ENCODE measurements around the gene CUL4A.

DNA sequence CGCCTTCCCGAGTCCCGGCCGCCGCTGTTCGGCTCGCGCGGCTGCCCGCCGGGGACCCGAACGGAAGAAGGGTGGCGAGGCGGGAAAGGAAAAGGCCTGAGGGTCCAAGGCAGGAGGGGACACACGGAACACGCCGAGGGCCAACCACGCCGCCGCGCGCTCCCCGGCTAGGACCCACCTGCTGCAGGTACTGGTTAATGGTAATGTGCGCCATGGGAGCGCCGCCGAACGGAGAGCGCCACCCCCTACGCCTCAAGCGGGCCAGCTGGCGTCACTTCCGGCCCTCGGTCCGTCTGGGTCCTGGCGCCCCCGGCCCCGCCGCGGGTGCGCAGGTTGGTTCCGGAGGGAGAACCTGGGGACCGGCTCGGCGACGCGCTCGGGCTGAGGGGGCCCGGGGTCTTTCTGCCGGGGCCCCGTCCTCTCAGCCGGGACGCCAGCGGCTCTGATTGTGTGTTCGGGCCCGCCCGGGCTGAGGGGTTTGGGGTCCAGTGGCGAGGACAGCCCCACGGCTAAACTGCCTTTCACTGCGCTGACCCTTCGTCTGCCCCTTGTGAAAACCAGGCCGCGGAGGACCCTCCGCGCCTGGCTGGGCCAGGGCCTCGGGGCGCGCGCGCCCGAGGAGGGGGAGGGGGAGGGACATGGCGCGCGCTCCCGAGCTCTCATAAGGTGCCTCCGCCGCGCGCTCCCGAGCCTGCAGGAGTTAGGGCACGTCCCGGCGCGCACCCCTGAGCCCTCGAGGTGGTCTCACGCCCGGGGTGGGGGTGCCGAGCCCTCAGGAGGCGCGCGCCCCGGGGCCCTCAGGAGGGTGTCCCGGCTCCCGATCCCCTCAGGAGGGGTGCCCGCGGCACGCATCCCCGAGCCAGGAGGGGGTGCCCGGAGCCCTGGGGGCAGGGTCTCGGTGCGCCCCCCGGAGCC lies 735 bp upstream of the CUL4A start, which contains the start of gene PCID2:
- TF ChIP-seq, protein P1, sequence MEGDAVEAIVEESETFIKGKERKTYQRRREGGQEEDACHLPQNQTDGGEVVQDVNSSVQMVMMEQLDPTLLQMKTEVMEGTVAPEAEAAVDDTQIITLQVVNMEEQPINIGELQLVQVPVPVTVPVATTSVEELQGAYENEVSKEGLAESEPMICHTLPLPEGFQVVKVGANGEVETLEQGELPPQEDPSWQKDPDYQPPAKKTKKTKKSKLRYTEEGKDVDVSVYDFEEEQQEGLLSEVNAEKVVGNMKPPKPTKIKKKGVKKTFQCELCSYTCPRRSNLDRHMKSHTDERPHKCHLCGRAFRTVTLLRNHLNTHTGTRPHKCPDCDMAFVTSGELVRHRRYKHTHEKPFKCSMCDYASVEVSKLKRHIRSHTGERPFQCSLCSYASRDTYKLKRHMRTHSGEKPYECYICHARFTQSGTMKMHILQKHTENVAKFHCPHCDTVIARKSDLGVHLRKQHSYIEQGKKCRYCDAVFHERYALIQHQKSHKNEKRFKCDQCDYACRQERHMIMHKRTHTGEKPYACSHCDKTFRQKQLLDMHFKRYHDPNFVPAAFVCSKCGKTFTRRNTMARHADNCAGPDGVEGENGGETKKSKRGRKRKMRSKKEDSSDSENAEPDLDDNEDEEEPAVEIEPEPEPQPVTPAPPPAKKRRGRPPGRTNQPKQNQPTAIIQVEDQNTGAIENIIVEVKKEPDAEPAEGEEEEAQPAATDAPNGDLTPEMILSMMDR (IDR thresholded peaks at IDR 0.05 in 2 of 3, conservative IDR thresholded peaks at IDR 0.05 in 1 of 3; ENCODE audit: insufficient read depth in 2 of 3, low read depth in 1 of 3, low read length in 3 of 3), result no peak
- TF ChIP-seq FOSL1 (tag; conservative IDR thresholded peaks at IDR 0.05) (peak; percentile 55), RBM39 (optimal IDR thresholded peaks at IDR 0.05; ENCODE audit: low read depth, low read length) (no peak)

Data from K562 (cell line).